ENCODE results near the gene PROKR2.

Gene PROKR2

DNA sequence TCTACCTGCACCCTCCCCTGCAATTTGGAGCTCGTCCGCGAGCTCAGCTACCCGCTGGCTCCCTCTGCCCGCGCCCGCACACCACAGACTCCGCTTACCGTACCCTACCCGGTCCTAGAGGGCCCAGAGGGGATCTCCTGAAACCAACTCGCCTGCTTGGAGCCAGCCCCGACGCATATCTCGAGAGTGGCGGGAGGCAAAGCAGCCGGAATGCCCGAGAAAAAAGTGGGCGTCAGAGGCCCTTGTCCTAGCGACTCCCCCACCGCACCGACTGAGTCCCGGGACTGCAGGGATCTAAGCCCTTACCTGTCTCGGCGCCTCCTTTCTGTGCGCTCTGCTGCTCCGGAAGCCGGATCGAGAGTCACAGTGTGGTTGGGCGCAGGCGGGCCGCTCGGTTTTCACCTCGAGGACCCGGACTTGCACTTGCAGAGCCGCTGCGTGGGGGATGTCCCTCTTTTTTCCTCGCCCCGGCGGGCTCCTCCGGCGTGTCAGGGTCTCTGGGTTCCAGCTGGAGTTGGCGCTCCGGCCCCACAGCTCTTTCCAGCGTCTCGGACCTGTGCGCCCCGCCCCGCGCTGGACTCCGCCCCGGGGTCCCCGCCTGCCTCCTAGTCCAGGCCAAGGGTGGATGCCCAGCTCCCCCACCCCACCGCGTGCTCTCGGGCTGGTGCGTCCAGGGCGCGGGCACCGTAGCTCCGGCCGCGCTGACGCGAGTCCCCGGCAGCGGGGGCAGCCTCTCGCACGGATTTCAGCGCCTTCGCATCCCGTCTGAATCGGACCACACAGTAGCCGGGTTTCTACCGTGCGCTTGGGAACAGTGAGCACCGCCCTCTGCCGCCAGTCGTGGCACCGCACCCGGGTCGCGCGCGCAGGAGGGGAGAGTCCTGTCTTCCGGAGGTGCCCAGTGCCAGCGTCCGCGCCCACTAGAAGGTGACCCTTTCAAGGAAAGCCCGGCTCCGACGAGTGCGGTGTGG lies at the start of gene PROKR2:
Gene PROKR2 (minus strand): TSS at position 767 of the 971 bp plus-strand sequence. CDS start 2,585 bp downstream, outside the sequence.
- in situ Hi-C loops (cut with MboI; ENCODE audit: low sequenced_read_pairs), result no loop called here

DNA sequence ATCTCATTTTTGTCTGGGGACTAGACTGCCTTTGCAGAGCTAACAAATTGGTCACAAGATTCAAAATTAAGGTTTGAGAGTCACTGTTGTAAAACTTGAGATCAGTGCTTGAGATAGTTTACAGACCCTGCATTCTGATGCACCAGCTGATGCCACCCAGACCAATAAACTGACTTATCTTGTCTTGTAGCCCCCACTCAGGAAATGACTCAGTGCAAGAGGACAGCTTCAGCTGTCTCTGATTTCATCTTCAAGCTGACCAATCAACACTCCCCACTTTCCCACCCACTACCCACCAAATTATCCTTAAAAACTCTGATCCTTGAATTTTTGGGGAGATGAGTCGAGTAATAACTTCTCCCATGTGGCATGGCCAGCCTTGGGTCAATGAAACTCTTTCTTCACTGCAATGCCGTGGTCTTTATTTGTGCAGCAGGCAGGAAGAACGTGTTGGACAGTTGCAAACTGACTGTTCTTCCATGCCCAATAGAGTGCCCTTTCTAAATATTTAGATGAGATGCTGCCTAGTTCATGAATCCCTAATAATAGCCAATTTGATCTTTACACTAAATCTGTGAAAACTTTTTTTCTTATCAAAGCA lies 48.3 kb upstream of the PROKR2 start:
- in situ Hi-C loops (cut with MboI; ENCODE audit: low sequenced_read_pairs), result no loop called here

DNA sequence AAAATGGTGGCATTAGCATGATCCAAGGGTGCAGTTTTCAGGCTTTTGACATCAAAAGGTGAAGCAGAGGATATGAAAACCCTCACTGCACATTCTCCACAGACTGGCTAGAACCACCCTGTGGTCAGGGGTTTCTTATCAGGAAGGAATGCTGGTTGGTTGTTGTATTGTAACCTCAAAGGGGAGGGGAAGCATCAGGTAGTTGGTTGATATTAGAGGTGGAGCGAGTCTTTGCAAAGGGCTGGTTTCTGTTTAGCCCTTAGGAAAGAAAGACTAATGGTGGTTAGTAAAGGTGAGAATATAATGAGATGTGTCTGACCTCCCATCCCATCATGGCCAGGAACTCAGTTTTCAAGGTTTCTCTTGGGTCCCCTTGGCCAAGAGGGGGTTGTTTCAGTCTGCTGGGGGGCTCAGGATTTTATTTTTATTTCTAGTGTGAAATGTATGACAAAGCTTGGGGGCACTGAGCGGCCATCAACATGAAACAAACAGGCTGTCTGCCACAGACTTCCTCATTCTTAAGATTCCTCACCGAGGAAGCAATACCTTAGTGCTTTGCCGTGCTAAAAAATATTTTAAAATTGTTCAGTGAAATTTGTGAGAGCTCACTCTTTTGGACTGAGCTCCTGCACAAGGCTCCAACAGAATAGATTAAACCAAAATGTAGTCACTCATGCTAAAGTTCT lies 47.5 kb upstream of the PROKR2 start:
- in situ Hi-C loops (cut with MboI; ENCODE audit: low sequenced_read_pairs), result no loop called here

DNA sequence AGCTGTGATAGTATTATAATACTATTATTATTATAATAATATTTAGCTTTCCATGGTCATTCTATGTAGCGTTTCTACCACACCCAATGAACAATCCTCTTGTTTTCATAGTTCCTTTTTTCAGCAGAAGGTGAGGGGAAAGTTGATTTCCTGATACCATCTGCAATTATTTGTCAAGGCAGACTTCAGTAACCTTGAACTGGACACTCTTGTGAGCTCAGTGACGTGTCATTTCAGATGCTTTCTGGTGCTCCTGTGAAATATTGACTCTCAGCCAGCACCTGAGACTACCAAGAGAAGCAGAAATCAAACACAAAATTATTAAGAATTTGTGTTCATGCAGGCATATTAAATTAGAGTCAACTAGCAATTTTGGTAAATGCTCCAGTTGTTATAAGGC lies 46.0 kb upstream of the PROKR2 start:
- in situ Hi-C loops (cut with MboI; ENCODE audit: low sequenced_read_pairs), result no loop called here

DNA sequence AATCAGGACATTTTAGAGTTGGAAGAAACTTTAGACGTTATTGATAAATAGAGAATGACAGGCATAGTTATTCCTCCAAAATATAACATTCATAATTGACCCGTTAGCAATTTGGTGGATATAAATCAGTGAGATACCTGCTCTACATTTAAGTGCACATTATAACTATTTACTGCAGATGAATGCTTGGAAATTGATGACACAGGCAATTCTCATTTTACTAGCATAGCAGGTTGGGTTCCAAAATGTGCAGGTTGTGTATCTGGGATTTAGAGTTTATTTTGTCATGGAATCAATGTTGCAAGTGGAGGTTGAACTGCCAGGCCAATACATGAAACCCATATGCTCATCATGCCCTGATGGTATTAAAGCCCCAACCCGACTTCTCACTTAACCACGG lies 44.4 kb upstream of the PROKR2 start:
- in situ Hi-C loops (cut with MboI; ENCODE audit: low sequenced_read_pairs), result no loop called here

DNA sequence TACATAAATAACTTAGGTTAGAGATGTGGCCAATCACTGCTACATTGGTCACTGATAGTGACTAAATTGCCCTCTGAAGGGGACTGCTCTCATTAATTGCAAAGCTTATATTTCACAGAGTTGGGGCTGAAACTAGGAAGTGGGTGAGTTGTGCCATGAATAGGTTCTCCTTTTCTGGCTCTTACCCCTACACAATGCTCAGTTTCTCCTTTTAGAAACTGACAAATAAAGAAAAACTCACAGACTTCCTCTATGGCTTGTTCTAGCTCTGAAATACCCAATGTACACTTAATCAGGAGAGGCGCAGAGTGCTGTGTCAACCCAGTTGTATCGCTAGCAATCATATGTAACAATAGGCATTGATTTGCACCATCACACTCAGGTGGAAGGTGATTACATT lies 41.2 kb upstream of the PROKR2 start:
- in situ Hi-C loops (cut with MboI; ENCODE audit: low sequenced_read_pairs), result no loop called here

DNA sequence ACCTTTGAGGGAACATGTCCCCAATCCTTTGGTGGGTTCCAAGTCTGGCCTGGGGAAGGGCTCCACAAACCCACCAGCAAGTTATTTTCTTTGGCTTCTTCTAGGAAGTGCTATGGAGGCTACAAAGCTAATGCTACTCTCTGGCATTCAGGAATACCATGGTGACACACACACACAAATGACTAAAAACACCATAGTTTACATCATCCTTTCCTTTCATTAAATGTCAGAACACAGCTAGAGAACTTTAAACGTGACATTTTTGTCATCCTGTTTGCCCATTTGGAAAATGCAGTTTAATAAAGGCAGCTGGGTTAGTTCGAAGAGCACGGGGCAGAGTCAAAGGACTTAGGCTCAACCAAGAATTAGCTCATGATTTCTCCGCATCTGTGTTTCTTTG lies 40.2 kb upstream of the PROKR2 start:
- in situ Hi-C loops (cut with MboI; ENCODE audit: low sequenced_read_pairs), result no loop called here

DNA sequence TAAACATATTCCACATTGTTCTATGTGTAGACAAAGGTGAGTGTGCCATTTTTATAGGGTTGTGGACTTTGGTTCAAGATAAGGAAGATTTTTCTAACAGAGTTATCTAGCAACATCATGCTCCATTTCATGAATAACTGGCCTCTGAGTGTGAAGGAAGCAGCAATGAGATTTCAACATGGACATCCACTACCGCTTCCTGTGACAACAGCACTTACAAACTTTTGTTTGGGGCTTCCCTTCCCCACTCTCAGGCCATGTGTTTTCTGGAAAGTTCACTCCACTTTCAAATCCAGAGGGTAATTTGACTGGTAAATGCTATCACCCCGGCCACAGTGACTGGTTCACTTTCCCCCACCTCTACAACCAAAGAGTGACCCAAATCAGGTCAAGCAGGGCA lies 38.1 kb upstream of the PROKR2 start:
- in situ Hi-C loops (cut with MboI; ENCODE audit: low sequenced_read_pairs), result no loop called here

DNA sequence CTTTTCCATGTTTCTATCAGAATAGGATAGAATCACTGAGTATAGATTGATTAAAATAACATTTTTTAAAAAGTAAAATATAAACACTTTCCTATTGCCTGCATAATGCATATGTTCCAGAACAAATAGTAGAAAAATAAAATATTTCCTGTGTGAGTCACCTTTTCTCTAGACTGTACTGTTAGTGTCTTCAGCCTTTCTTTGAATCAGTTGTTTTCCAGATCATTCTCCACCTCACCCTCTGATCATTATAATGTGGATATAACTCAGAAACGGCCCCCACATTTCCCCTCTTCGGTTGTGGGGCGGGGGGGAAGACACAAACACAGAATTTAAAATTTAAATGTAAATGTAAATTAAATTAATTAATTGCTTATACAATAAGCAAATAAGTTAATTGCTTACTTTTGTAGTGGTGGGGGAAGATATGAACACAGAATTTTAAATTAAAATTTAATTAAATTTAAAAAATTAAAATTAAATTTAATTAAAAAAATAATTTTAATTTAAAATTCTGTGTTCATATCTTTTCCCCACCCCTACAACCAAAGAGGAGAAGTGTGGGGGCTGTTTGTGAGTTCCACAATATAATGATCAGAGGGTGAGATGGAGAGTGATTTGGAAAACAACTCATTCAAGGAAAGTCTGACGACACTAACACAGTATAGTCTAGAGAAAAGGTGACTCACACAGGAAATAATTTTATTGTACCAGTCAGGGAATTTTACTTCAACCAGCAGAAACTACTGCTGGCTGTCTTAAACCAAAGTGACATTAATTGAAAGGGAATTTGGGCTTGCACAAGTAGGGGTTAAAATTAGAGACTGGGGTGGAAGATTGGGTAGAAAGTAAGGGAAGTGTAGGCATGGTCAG lies 37.1 kb upstream of the PROKR2 start:
- in situ Hi-C loops (cut with MboI; ENCODE audit: low sequenced_read_pairs), result no loop called here

DNA sequence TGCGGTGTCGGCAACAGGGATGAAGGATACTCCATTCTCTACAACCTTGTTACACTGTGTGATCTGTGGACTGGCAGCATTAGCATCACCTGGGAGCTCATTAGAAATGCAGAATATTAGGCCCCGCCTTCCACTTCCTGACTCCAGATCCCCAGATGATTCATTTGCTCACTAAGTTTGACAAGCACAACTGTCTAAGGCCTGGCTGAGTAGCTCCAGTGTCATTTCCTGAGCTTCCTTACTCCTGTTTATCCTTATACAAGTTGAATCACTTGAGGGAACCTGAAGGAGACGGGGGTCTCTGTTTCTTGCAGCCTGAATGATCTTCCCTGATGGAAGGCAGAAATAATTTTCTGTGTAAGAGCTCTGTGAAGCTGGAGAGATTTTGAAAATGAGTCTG lies 32.7 kb upstream of the PROKR2 start:
- in situ Hi-C loops (cut with MboI; ENCODE audit: low sequenced_read_pairs), result no loop called here

DNA sequence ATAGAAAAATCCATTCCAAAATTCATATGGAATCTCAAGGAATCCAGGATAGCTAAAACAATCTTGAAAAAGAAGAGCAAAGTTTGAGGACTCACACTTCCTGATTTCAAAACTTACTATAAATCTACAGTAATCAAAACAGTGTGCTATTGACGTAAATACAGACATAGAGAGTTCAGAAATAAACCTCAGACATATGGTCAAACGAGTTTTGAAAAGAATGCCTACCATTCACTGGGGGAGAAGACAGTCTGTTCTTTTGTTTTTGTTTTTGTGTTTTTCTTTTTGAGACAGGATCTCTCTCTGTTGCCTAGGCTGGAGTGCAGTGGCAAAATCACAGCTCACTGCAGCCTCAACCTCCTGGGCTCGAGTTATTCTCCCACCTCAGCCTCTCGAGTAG lies 25.3 kb upstream of the PROKR2 start:
- in situ Hi-C loops (cut with MboI; ENCODE audit: low sequenced_read_pairs), result no loop called here

DNA sequence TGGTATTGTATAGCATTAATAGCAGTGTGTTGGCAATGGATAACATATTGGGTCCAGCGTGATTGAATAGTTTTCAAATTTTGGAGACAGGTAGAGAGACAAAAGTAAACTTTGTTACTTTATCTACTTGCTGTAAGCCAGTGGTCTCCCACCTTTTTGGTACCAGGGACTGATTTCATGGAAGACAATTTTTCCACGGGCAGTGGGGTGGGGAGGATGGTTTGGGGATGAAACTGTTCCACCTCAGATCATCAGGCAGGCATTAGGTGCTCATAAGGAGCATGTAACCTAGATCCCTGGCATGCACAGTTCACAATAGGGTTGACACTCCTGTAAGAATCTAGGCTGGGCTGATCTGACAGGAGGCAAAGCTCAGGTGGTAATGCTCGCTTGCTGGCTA lies 14.6 kb upstream of the PROKR2 start:
- in situ Hi-C loops (cut with MboI; ENCODE audit: low sequenced_read_pairs), result no loop called here

DNA sequence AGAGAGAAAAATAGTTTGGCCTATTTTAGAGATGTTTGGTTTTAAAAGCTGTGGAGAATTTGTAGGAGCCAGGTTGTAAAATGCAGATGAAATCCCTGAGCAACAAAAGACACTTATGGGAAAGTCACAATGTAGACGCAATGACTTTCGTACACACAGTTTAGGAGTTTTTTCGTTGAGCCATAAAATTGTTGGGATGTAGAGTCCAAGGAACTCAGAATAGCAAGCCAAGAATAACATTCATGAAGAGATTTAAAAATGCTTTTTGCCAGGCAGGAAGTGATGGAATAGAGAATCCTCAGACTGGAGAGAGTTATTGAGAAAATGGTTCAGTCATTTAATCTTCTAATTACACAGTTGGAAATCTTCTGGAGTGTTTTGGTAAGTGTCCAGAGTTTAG lies 11.5 kb upstream of the PROKR2 start:
- in situ Hi-C loops (cut with MboI; ENCODE audit: low sequenced_read_pairs), result no loop called here

DNA sequence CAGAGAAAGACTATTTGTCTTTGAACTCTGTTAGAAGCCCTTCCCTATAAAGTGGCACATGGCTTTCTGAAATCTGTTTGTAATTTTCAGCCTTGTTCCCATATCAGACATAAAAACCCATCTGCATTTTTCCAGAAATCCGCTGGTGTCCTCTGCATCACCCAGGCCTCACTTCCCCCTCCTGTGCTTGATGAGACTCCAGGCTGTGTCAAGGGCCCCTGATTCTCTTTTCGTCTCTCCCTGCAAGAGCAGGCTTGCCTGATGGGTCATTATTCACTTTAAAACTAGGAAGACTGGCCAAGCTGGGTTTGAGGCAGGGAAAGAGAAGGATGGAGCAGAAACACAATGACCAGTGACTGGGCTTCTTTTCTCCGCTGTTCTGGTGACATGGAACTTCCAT lies 10.6 kb upstream of the PROKR2 start:
- in situ Hi-C loops (cut with MboI; ENCODE audit: low sequenced_read_pairs), result no loop called here

DNA sequence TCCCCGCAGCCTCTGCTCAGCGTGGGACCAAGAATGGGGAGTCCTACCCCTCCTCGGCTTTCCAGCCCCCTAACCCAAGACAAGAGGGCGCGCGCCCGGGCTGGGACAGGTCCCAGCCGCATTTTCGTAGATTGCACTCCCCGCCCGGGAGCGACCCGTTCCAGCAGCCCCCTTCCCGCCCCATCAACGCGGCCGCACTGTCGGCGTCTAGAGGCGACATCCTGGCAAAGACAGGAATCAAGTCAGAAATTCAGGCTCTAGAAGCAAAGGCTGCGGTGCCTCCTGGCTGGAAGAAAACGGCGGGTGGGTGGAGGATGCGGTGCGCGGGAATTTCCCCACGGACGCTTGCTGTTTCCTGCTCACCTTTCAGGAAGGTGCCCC lies 957 bp downstream of the PROKR2 start:
- in situ Hi-C loops (cut with MboI; ENCODE audit: low sequenced_read_pairs), result no loop called here

DNA sequence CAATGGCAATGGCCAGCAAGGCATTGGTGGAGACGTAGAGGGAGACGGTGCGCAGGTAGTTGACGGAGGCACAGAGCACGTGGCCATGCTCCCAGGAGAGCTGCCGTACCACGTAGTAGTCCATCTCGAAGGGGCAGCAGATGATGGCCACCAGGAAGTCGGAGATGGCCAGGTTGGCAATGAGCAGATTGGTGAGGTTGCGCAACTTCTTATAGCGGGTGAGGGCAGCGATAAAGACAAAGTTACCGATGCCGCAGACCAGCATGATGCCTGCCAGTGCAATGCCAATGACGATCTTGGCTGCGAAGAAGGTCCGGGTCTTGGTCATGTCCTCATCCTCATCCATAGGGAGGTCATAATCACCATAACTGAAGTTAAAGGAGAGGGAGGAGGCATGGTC lies 2.8 kb downstream of the PROKR2 start:
- in situ Hi-C loops (cut with MboI; ENCODE audit: low sequenced_read_pairs), result no loop called here

DNA sequence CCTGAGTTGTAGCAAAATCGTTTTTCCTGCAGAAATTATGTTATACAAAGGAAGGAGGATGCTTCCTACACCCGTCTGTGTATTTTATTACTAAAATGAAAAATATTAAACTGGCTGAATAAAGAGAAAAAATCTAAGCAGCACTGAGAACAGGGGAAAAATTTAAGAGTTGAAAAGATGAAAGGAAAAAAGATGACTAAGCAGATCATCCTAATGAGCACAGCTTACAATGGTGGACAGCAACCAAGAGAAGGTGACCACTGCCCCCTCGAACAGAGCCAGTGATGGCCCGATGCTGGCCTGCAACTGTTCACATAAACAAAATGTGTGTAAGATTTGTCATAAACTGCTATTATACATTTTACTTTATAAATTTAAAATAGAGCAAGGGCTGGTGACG lies 4.2 kb downstream of the PROKR2 start:
- in situ Hi-C loops (cut with MboI; ENCODE audit: low sequenced_read_pairs), result no loop called here

DNA sequence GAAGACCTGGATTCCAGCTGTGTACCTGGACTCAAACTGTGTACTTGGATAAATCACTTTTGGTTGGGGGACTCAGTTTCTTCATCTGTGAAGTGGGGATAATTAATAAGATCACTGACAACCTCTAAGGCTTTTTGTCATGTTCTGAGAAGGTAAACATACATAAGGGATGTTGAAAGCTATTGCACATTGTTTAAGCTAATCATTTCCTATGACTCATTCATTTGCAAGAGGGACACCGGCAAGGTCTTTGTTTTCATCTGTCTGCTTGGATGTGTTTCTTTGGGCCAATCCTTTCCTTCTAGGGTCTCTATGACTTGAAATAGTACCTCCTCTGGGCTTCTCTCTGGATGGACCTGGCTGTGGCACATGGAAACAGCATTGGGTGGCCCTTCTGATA lies 6.8 kb downstream of the PROKR2 start:
- in situ Hi-C loops (cut with MboI; ENCODE audit: low sequenced_read_pairs), result no loop called here

DNA sequence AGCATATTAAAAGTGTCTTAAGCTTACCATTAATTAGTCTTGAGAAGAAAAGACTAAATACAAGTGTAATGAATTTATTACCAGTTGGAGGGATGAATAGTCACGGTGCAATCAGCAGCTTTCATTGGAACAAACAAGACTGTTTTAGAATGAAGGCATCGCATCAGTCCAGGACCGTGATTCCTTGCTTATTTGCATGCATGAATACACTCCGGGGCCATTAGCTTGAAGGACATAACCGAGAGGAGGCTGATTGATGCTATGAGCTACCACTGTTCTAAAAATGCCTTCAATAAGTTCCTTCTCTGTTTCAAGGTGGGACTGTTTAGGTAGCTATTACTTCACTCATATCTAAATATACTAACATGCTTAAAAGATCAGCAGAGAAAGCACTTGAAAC lies 17.9 kb downstream of the PROKR2 start:
- in situ Hi-C loops (cut with MboI; ENCODE audit: low sequenced_read_pairs), result no loop called here

DNA sequence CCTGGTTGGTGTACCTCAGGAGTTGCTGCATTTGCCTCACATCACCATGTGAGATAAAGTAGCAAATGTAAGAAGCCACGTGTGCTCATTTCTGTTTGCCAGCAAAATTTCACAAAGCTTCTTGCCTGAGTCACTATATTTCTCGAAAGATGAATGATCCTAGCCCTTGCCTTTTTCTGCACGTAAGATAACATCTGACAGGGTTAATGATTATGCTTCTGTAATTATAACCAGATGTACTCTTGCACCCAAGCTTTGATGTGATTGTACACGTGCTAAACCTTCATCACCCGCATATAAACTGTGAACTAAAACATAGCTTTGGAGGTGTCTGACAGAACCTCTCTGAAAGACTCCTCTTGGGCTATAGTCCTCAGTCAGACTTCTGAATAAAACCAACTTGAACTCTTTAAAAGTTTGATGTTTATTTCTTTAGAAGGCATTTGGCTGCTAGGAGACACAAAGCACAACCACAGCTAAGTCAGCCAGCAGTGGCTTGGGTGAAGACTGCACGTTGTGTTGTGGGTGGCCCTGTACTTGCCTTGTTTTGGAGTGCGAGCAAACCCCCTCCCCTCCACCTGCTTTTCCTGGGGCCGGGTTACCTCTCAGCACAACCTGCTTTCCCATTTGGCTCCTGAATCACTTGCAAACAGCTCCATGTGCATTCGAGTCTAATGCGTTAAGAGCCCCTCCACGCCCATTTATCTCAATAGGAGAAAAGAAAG lies 19.3 kb downstream of the PROKR2 start:
- in situ Hi-C loops (cut with MboI; ENCODE audit: low sequenced_read_pairs), result no loop called here

Measured in hTERT RPE-1 (cell line).